Activated T-helper 1 cell treated with Interleukin-2 at 50 U/mL for 16 hours (primary cell): Measurements from ENCODE around the gene IL2RA.
"Not testable (repeated sequence)": the region's sequence is repeated elsewhere in the genome, so short reads cannot be mapped to it uniquely, and the experiment has no call there.

Experiments used
- DNase-seq: peaks from one replicate; pipeline ENCODE4 v3.0.0-alpha.2; 2020; ENCODE audit warnings: low read depth

IL2RA gene

GRCh38 chr10:6013413-6014192, 48.6 kb downstream of the IL2RA start:
- no peak for DNase-seq

- no peak for DNase-seq
Measured at GRCh38 chr10:6012121-6012905, 49.9 kb downstream of the IL2RA start.

- no peak for DNase-seq
Measured at GRCh38 chr10:6011558-6011957, 50.6 kb downstream of the IL2RA start.

GRCh38 chr10:6010569-6010968, 51.6 kb downstream of the IL2RA start:
- DNase-seq = no peak

GRCh38 chr10:6009961-6010360, 52.2 kb downstream of the IL2RA start:
- DNase-seq = no peak

- DNase-seq = no peak
Measured at GRCh38 chr10:6009150-6009549, 53.0 kb downstream of the IL2RA start.

- no peak for DNase-seq
Measured at GRCh38 chr10:6008497-6009142, 53.5 kb downstream of the IL2RA start.

- DNase-seq = no peak
Measured at GRCh38 chr10:6006991-6007390, 55.2 kb downstream of the IL2RA start.

- no peak for DNase-seq
Measured at GRCh38 chr10:6006546-6006945, 55.6 kb downstream of the IL2RA start.

- DNase-seq = no peak
Measured at GRCh38 chr10:6005856-6006395, 56.2 kb downstream of the IL2RA start.

GRCh38 chr10:6005161-6005804, 56.9 kb downstream of the IL2RA start:
- DNase-seq = not testable (repeated sequence)

- no peak for DNase-seq
Measured at GRCh38 chr10:6002809-6003510, 59.2 kb downstream of the IL2RA start.

- DNase-seq = no peak
Measured at GRCh38 chr10:5999440-6000165, 62.6 kb downstream of the IL2RA start.

- no peak for DNase-seq
Measured at GRCh38 chr10:5996696-5997095, 65.5 kb downstream of the IL2RA start.

GRCh38 chr10:5992398-5992797, 69.8 kb downstream of the IL2RA start:
- DNase-seq = no peak

- no peak for DNase-seq
Measured at GRCh38 chr10:5991708-5992107, 70.5 kb downstream of the IL2RA start.

- DNase-seq = no peak
Measured at GRCh38 chr10:5989756-5990155, 72.4 kb downstream of the IL2RA start.

- DNase-seq = no peak
Measured at GRCh38 chr10:5988336-5988920, 73.7 kb downstream of the IL2RA start.

- no peak for DNase-seq
Measured at GRCh38 chr10:5987747-5988146, 74.4 kb downstream of the IL2RA start.

- DNase-seq = no peak
Measured at GRCh38 chr10:5985029-5985428, 77.1 kb downstream of the IL2RA start.
